AG04450 (cell line): Measurements from ENCODE around the gene RNGTT. TPM values are rescaled to one million over a fixed set of nuclear protein-coding genes. Genes with fewer than 3 reads are reported as not detected.

Experiments
- CTCF ChIA-PET: fragments of 300-600, 350-600 bp; formaldehyde crosslinking; extraction: SDS; loops from one replicate; lab custom pipeline; 2022; ENCODE audit warnings: antibody characterized with exemption, inconsistent platforms; lab: Charles Lee
- POLR2A ChIA-PET: fragments of 350-600 bp; formaldehyde crosslinking; extraction: SDS; loops from one replicate; lab custom pipeline; 2021; ENCODE audit warnings: antibody characterized with exemption, inconsistent platforms; lab: Yijun Ruan, JAX
- DNase-seq: peaks from one replicate; pipeline ENCODE4 v3.0.0-alpha.2; 2011; ENCODE audit warnings: low read depth, low spot score
- H3K27ac ChIP-seq: one replicate; pipeline ENCODE4 v1.5.1; 2012; ENCODE audit warnings: low read depth, low read length, control low read depth
- H3K27me3 ChIP-seq: one replicate; pipeline ENCODE4 v1.6.0; 2012; ENCODE audit warnings: low read length; ENCODE audit not compliant: control insufficient read depth, insufficient read depth
- H3K4me3 ChIP-seq: 2 replicates; pipeline ENCODE4 v1.5.1; 2011; ENCODE audit warnings: mild to moderate bottlenecking, low read depth, low read length, control low read depth
- H3K9me3 ChIP-seq: 2 replicates; pipeline ENCODE4 v1.5.1; 2012; ENCODE audit warnings: low read length; ENCODE audit not compliant: control insufficient read depth, insufficient read depth
- polyA plus RNA-seq: library from polyadenylated mRNA; depleted of rRNA; stranded (reverse); fragments of >200 nt; gene quantifications from 2 replicates; pipeline ENCODE4 v1.2.3, GENCODE V29; 2011
- TF ChIP-seq, protein P1 (sequence below): IDR thresholded peaks from 2 replicates; pipeline ENCODE4 v1.5.1; 2011; ENCODE audit warnings: low read depth, low read length, control low read depth, inconsistent platforms

Gene RNGTT
- polyA plus RNA-seq, 1 experiment: 11.2 TPM

GRCh38 chr6:88914895-88915598, 48.4 kb downstream of the RNGTT start:
- H3K9me3 ChIP-seq: no peaks in the 10 kb centered on the region
- ChIA-PET CTCF (interaction anchor here (0.6 kb wide), 1 partner anchor 436 kb away, joined by 3 read pairs; no protein-coding TSS in a partner anchor), POLR2A (no interaction called here)
- no peak for DNase-seq
- H3K27ac ChIP-seq: no peak overlapping the region
- H3K27me3 ChIP-seq: no peaks in the 10 kb centered on the region
- TF ChIP-seq, protein P1, sequence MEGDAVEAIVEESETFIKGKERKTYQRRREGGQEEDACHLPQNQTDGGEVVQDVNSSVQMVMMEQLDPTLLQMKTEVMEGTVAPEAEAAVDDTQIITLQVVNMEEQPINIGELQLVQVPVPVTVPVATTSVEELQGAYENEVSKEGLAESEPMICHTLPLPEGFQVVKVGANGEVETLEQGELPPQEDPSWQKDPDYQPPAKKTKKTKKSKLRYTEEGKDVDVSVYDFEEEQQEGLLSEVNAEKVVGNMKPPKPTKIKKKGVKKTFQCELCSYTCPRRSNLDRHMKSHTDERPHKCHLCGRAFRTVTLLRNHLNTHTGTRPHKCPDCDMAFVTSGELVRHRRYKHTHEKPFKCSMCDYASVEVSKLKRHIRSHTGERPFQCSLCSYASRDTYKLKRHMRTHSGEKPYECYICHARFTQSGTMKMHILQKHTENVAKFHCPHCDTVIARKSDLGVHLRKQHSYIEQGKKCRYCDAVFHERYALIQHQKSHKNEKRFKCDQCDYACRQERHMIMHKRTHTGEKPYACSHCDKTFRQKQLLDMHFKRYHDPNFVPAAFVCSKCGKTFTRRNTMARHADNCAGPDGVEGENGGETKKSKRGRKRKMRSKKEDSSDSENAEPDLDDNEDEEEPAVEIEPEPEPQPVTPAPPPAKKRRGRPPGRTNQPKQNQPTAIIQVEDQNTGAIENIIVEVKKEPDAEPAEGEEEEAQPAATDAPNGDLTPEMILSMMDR: no peak
- H3K4me3 ChIP-seq: no peak overlapping the region

DNA sequence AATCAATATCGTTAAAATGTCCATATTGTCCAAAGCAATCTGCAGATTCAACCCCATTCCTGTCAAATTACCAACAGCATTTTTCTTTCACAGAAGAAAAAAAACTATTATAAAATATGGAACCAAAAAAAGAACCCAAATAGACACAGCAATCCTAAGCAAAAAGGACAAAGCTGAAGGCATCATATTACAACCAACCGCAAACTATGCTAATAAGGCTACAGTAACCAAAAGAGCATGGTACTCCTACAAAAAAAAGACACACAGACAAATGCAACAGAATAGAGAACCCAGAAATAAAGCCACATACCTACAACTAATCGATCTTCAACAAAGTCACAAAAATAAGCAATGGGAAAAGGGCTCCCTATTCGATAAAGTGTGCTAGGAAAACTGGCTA, 49.2 kb downstream of the RNGTT start:
- Histone ChIP-seq H3K27ac (no peak overlapping the region), H3K4me3 (no peak overlapping the region), H3K27me3 (no peaks in the 10 kb centered on the region), H3K9me3 (no peaks in the 10 kb centered on the region)
- TF ChIP-seq, protein P1: no peak
- CTCF ChIA-PET: no interaction called here
- DNase-seq: no peak
- POLR2A ChIA-PET: no interaction called here

DNA sequence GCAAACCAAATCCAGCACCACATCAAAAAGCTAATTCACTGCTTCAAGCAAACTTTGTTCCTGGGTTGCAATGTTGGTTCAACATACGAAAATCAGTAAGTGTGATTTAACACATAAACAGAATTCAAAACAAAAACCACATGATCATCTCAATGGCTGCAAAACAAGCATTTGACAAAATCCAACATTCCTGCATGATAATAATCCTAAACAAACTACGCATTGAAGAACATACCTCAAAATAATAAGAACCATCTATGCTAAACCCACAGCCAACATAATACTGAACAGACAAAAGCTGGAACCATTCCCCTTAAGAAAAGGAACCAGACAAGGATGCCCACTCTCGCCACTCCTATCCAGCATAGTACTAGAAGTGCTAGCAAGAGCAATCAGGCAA, 49.9 kb downstream of the RNGTT start:
- no peak overlapping the region for H3K27ac ChIP-seq
- no peak overlapping the region for H3K4me3 ChIP-seq
- H3K27me3 ChIP-seq: no peaks in the 10 kb centered on the region
- POLR2A ChIA-PET: interaction anchor here (0.7 kb wide), 1 partner anchor 1198 kb away, joined by 5 read pairs; no protein-coding TSS in a partner anchor
- no peak for DNase-seq
- TF ChIP-seq, protein P1: no peak
- H3K9me3 ChIP-seq: no peaks in the 10 kb centered on the region
- CTCF ChIA-PET: interaction anchor here (0.6 kb wide), 1 partner anchor 187 kb away, joined by 4 read pairs; no protein-coding TSS in a partner anchor

- ChIA-PET POLR2A (no interaction called here), CTCF (no interaction called here)
- no peak overlapping the region for H3K4me3 ChIP-seq
- no peaks in the 10 kb centered on the region for H3K27me3 ChIP-seq
- no peak overlapping the region for H3K27ac ChIP-seq
- TF ChIP-seq, protein P1: no peak
- DNase-seq: no peak
- no peaks in the 10 kb centered on the region for H3K9me3 ChIP-seq
Observed at GRCh38 chr6:88910922-88911778, 52.3 kb downstream of the RNGTT start.
